CD4-positive, alpha-beta T cell treated with Interleukin-17A for 1 hour (primary cell): Measurements from ENCODE around the gene PREP.
"Not testable (repeated sequence)": the region's sequence is repeated elsewhere in the genome, so short reads cannot be mapped to it uniquely, and the experiment has no call there.

Experiments
- DNase-seq: peaks from one replicate; pipeline ENCODE4 v3.0.0-alpha.2; 2020

The PREP gene

DNA sequence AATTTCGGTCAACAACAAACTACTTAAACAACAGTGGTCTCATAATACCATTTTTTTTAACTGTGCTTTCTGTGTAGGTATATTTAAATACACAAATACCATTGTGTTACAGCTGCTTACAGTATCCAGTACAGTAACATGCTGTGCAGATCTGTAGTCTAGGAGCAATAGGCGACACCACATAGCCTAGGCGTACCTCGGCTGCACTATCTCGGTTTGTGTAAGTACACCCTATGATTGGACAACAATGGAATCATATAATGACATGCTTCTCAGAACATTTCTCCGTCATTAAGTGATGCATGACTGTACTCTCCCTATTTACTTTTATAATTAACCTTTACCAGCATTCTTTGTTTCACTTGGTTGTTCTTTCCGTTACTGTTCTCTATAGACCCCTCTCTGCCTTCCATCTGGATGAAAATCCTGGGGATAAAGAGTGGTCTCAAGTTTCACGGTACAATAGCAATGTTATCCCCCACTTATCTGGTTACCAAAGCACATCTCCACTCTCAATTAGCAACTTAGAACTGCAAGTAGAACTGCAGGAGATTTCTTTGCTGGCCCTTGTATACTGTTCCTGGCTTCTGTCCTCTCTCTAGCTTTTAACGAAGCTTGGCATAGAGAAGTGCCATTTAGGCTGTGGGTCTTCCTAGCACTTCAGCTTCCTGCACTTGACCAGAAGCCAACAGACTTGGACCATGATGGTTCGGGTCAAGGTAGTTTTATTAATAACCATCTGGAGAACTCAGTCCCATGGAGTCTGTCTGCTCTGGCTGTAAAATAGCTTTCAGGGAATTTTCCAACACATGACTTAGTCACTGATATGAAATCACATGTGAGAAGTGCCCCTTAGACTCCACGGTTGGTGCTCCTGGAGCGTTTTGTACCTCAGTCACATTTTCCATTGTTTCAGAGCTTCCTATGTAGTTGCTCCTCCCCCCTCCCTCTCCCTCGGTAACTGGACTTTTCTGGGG lies 142.7 kb downstream of the PREP start:
- no peak for DNase-seq

DNA sequence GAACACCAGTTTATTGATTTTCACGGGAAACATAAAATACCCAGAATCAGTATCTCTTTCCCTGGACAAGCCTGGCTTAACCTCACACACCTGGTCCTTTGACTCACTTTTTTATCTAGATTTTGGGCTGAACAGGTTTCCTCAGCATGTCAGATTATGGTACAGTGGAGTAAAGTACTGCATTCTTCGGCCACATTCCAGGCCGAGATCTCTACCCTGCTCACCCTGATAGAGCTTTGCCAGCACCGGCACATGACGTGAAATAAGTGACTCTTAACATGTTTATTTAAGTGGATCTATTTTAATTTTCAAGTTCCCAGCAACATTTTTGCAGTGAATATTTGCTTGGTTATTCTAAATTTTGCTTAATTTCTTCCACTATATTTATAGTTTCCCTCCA lies 144.1 kb downstream of the PREP start:
- DNase-seq, result no peak

GRCh38 chr6:105257340-105257739 lies 145.5 kb downstream of the PREP start:
- no peak for DNase-seq

DNA sequence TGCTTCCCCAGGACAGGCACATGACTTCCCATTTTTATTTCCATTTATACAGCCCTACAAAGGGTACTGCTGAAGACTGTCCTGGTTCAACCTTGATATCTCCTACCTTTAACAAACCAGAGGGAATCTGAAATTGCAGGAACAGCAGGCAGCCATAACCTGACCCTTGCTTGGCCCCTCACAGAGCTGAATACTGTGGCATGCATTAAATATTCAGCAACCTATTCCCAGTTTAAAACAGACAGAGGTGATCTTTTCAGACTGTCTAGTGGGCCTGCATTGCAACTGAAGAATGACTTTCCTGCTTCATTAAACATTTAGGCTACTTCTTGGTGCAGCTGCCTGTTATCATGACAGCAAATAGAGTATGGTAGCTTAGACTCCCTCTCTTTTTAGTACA lies 146.3 kb downstream of the PREP start:
- no peak for DNase-seq

- no peak for DNase-seq
Measured at GRCh38 chr6:105253787-105254186, 149.1 kb downstream of the PREP start.

DNA sequence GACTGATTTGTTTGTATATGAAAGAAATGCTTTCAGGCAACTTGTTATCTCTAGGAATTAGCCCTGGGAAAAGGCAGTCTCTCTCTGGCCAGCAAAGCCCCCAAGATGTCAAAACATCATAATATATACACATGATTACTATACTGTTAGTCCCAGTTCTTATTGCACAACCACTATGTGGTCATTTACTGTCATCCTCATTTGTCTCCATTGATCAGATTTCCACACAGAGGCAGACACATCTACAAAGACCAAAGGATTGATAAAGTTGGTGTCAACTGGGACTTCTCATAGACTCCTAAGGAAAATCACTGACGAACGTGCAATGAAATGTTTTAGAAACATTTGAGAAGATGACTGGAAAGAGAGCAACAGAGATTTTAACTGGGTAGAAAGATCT lies 151.2 kb downstream of the PREP start:
- DNase-seq, result no peak

DNA sequence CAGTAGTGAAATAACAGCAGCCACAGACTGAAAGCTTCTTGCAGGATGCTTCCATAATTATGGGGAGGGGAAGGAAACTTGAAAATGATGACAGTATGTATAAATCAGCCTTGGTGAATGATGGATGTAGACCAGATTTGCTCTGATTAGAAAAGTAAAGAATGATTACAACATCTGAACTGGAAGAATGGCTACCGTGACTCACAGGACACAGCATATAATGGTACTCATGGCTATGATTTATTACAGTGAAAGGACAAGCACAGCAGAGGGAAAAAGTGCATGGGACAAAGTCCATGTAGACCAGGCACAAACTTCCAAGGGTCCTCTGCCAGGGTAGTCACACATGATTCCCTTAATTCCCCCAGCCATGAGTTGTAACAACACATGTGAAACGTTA lies 152.3 kb downstream of the PREP start:
- no peak for DNase-seq

DNA sequence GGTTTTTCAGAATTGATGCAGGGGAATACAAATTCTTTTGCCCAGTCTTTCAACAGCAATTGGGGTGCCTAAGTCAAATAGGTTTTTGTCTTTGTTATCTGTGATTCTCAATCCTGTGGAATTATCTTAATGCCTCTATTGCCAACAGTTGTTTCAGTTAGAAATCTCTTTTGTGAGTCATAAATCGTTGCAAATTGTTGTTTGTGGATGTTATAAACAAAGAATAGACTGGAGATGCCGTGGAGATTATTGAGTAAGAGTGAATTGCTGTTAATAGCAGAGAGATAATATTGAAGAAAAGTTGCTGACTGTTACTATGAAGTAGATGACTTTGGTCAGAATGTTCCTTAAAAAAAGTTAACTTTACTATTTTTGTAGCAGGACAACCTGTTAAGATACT lies 159.4 kb downstream of the PREP start:
- no peak for DNase-seq

DNA sequence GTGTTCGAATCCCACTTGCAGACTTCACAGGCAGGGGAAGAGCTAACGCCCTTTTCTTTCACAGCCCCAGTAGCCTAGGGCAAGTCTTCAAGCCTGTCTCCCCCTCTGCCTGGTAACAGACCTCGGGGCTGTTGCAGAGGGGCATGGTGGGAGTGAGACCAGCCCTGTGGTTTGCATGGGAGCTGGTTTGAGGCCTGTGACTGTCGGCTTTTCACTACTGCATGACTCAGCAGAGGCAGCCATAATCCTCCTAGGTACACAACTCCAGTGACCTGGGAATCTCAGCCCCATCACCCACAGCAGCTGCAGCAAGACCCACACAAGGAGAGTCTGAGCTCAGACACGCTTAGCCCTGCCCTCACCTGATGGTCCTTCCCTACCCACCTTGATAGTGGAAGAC lies 167.7 kb downstream of the PREP start:
- DNase-seq, result no peak

DNA sequence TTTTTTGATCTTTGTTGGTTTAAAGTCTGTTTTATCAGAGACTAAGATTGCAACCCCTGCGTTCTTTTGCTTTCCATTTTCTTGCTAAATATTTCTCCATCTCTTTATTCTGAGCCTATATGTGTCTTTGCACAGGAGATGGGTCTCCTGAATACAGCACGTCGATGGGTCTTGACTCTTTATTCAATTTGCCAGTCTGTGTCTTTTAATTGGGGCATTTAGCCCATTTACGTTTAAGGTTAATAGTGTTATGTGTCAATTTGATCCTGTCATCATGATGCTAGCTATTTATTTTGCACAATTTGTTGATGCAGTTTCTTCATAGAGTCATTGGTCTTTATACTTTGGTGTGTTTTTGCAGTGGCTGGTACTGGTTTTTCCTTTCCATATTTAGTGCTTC lies 171.1 kb downstream of the PREP start:
- DNase-seq, result not testable (repeated sequence)
